Activated T-cell treated with anti-CD3 and anti-CD28 coated beads for 1 hour (primary cell): ENCODE measurements around the gene VPS13D.

ENCODE experiments used
- DNase-seq: peaks from one replicate; pipeline ENCODE4 v3.0.0-alpha.2; 2020; ENCODE audit warnings: low read depth

VPS13D gene

GRCh38 chr1:12433323-12434053, 203.7 kb downstream of the VPS13D start:
- DNase-seq: no peak

- DNase-seq: peak; percentile 27
These were observed 204.3 kb downstream of the VPS13D start for GRCh38 chr1:12434174-12434573.

- DNase-seq: no peak
These were observed 204.9 kb downstream of the VPS13D start for GRCh38 chr1:12434686-12435085.

GRCh38 chr1:12435639-12436344, 206.0 kb downstream of the VPS13D start:
- no peak for DNase-seq

- no peak for DNase-seq
These were observed 206.5 kb downstream of the VPS13D start for GRCh38 chr1:12436345-12436658.

- no peak for DNase-seq
These were observed 207.2 kb downstream of the VPS13D start for GRCh38 chr1:12436817-12437599.

GRCh38 chr1:12437629-12438028, 207.8 kb downstream of the VPS13D start:
- DNase-seq: no peak

GRCh38 chr1:12438349-12438924, 208.6 kb downstream of the VPS13D start:
- DNase-seq: no peak

GRCh38 chr1:12439073-12439472, 209.2 kb downstream of the VPS13D start:
- no peak for DNase-seq

- DNase-seq: no peak
These were observed 211.7 kb downstream of the VPS13D start for GRCh38 chr1:12441414-12442105.

- DNase-seq: no peak
These were observed 212.4 kb downstream of the VPS13D start for GRCh38 chr1:12442217-12442616.

GRCh38 chr1:12443151-12443550, 213.3 kb downstream of the VPS13D start:
- DNase-seq: no peak

GRCh38 chr1:12444329-12444841, 214.6 kb downstream of the VPS13D start:
- DNase-seq: no peak

- no peak for DNase-seq
These were observed 215.4 kb downstream of the VPS13D start for GRCh38 chr1:12445257-12445656.

- no peak for DNase-seq
These were observed 216.8 kb downstream of the VPS13D start for GRCh38 chr1:12446593-12446992.

- no peak for DNase-seq
These were observed 217.5 kb downstream of the VPS13D start for GRCh38 chr1:12447307-12447706.

- no peak for DNase-seq
These were observed 218.1 kb downstream of the VPS13D start for GRCh38 chr1:12447849-12448312.

- DNase-seq: no peak
These were observed 218.9 kb downstream of the VPS13D start for GRCh38 chr1:12448746-12449177.

GRCh38 chr1:12450090-12450755, 220.4 kb downstream of the VPS13D start:
- no peak for DNase-seq

GRCh38 chr1:12450756-12451559, 221.1 kb downstream of the VPS13D start:
- DNase-seq: no peak
